HG03378 (cell line): ENCODE measurements around the gene SLC12A7.
"Not testable (repeated sequence)": the region's sequence is repeated elsewhere in the genome, so short reads cannot be mapped to it uniquely, and the experiment has no call there.

ENCODE experiments used
- ATAC-seq: cut with Tn5 transposase; IDR thresholded peaks from one replicate; pipeline ENCODE4 v1.9.1; 2021; ENCODE audit warnings: mild to moderate bottlenecking, moderate library complexity; ENCODE audit not compliant: unreplicated experiment

Gene SLC12A7

GRCh38 chr5:1027631-1028441 lies 84.0 kb downstream of the SLC12A7 start:
- ATAC-seq = no peak

GRCh38 chr5:1026700-1027621 lies 84.9 kb downstream of the SLC12A7 start:
- no peak for ATAC-seq

- not testable (repeated sequence) for ATAC-seq
Measured at GRCh38 chr5:1021969-1022336, 89.9 kb downstream of the SLC12A7 start.

- no peak for ATAC-seq
Measured at GRCh38 chr5:1021136-1021968, 90.5 kb downstream of the SLC12A7 start.

GRCh38 chr5:1020452-1020961 lies 91.4 kb downstream of the SLC12A7 start:
- ATAC-seq = no peak

GRCh38 chr5:1019001-1019905 lies 92.6 kb downstream of the SLC12A7 start:
- ATAC-seq = no peak

- ATAC-seq = no peak
Measured at GRCh38 chr5:1018596-1018995, 93.3 kb downstream of the SLC12A7 start.

- ATAC-seq = no peak
Measured at GRCh38 chr5:1017691-1018455, 94.0 kb downstream of the SLC12A7 start.

- no peak for ATAC-seq
Measured at GRCh38 chr5:1017056-1017455, 94.8 kb downstream of the SLC12A7 start.

- ATAC-seq = no peak
Measured at GRCh38 chr5:1016476-1016875, 95.4 kb downstream of the SLC12A7 start.

- ATAC-seq = no peak
Measured at GRCh38 chr5:1016036-1016435, 95.8 kb downstream of the SLC12A7 start.

GRCh38 chr5:1015507-1015906 lies 96.4 kb downstream of the SLC12A7 start:
- ATAC-seq = no peak

- no peak for ATAC-seq
Measured at GRCh38 chr5:1014781-1015221, 97.1 kb downstream of the SLC12A7 start.

- ATAC-seq = no peak
Measured at GRCh38 chr5:1014346-1014745, 97.5 kb downstream of the SLC12A7 start.

GRCh38 chr5:1013948-1014301 lies 97.9 kb downstream of the SLC12A7 start:
- ATAC-seq = no peak

- ATAC-seq = no peak
Measured at GRCh38 chr5:1013238-1013947, 98.5 kb downstream of the SLC12A7 start.

GRCh38 chr5:1012900-1013237 lies 99.0 kb downstream of the SLC12A7 start:
- no peak for ATAC-seq

GRCh38 chr5:1012313-1012841 lies 99.5 kb downstream of the SLC12A7 start:
- ATAC-seq = no peak
